HUES64 (cell line): ENCODE measurements around the gene TULP1.

Source experiments
- H3K27ac ChIP-seq: 2 replicates; pipeline ENCODE4 v1.7.0; 2013; ENCODE audit warnings: low read depth, low read length, inconsistent platforms
- H3K27me3 ChIP-seq: 2 replicates; pipeline ENCODE4 v1.6.1; 2013; ENCODE audit warnings: mild to moderate bottlenecking, low read length; ENCODE audit not compliant: insufficient read depth
- H3K36me3 ChIP-seq: 2 replicates; pipeline ENCODE4 v1.6.1; 2013; ENCODE audit warnings: mild to moderate bottlenecking, low read length; ENCODE audit not compliant: insufficient read depth
- H3K4me1 ChIP-seq: 2 replicates; pipeline ENCODE4 v1.6.1; 2013; ENCODE audit warnings: mild to moderate bottlenecking, low read length, moderate library complexity; ENCODE audit not compliant: insufficient read depth
- H3K4me3 ChIP-seq: 2 replicates; pipeline ENCODE4 v1.5.1; 2013; ENCODE audit warnings: mild to moderate bottlenecking, low read length, moderate library complexity
- H3K9ac ChIP-seq: 2 replicates; pipeline ENCODE4 v1.6.1; 2013; ENCODE audit warnings: mild to moderate bottlenecking, low read depth, low read length
- H3K9me3 ChIP-seq: 2 replicates; pipeline ENCODE4 v1.6.1; 2013; ENCODE audit warnings: low read depth, low read length; ENCODE audit not compliant: insufficient read depth
- WGBS: fragments of 150-250, 120-280 bp; methylation state at CpG from one replicate; pipeline ENCODE4 v1.1.7; 2013; ENCODE audit warnings: missing lambda C conversion rate; 5-methylcytosine and 5-hydroxymethylcytosine counted together

Gene TULP1

DNA sequence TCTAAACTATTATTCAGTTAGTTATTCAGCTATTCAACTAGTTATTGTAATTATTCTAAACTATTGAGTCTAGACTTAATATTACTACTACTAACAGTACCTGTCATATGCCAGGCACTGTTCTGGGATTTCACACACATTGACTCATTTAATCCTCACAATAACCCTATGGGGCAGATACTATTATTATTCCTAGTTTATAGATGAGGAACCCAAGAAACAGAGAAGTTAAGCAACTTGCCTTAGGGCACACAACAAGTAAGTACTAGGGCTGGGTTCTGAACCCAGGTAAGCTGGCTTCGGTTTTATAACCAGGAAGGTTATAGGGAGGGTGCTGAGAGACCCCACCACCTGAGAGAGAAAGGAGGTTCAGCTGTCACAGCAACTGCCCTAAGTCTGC, 23.6 kb downstream of the TULP1 start:
- Histone ChIP-seq H3K36me3 (peaks cover 1% of the 10 kb centered on the region), H3K4me1 (peaks cover 77% of the 10 kb centered on the region), H3K9me3 (no peaks in the 10 kb centered on the region), H3K27ac (peak overlapping the region; percentile 52; the same call in 1 of the 2 replicates), H3K27me3 (no peaks in the 10 kb centered on the region), H3K9ac (no peak overlapping the region), H3K4me3 (no peak overlapping the region)
- WGBS: 93% methylated on average over 1 of the region's 1 CpG

DNA sequence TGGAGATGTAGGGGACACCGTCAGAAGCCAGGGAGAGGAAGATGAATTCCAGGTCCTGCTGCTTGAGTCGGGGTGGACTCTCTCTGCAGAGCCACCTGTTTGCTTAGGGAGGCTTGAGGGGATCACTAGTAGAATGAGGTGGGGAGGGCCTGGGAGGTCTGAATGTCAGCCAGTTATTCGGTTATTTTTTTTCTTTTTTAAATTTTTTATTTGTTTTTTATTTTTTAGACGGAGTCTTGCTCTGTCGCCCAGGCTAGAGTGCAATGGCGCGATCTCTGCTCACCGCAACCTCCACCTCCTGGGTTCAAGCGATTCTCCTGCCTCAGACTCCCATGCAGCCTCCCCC, 24.2 kb downstream of the TULP1 start:
- WGBS: 83% methylated on average over 9 of the region's 9 CpGs
- H3K27ac ChIP-seq: peak overlapping the region; percentile 56; the same call in 1 of the 2 replicates
- H3K4me1 ChIP-seq: peaks cover 71% of the 10 kb centered on the region
- H3K9me3 ChIP-seq: no peaks in the 10 kb centered on the region
- no peaks in the 10 kb centered on the region for H3K27me3 ChIP-seq
- no peak overlapping the region for H3K9ac ChIP-seq
- no peak overlapping the region for H3K4me3 ChIP-seq
- peaks cover 5% of the 10 kb centered on the region for H3K36me3 ChIP-seq

DNA sequence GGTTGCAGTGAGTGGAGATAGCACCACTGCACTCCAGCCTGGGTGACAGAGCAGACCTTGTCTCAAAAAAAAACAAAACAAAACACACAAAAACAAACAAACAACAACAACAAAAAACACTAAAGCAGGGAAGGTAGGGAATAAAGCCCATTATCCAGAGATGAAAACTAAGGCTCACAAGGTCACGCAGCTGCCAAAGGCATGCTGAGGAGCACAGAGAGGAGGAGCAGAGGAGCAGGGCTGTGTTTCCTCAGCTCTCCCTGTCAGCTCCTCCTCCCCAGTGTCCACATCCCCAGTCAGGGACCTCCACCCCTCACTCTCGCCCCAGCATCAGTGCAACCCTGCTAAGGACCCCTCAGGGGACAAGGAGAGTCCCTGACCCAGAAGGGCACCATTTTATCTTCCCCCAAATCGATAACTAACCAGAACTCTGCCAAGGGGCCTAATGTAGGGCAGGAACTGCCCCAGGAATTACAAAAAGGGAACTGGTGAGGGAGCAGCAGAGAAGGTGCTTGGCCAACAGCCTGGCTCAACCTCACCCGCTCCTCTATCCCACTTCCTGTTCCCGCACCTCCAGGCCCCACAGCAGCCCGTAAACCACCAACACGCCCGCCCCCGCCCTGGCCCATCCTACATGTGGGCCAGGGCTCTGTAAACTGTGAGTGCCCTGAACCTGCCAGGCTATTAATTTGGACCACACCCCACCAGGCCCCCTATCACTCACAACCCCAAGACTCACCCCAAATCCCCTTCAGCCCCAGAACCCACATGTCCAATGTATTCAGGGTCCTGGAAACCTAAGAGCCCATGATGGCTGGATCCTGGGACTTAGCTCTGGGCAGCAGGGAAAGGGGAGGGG, 24.8 kb downstream of the TULP1 start:
- 73% methylated on average over 9 of the region's 9 CpGs for WGBS
- Histone ChIP-seq H3K27ac (peak overlapping the region; percentile 56), H3K4me3 (no peak overlapping the region)

DNA sequence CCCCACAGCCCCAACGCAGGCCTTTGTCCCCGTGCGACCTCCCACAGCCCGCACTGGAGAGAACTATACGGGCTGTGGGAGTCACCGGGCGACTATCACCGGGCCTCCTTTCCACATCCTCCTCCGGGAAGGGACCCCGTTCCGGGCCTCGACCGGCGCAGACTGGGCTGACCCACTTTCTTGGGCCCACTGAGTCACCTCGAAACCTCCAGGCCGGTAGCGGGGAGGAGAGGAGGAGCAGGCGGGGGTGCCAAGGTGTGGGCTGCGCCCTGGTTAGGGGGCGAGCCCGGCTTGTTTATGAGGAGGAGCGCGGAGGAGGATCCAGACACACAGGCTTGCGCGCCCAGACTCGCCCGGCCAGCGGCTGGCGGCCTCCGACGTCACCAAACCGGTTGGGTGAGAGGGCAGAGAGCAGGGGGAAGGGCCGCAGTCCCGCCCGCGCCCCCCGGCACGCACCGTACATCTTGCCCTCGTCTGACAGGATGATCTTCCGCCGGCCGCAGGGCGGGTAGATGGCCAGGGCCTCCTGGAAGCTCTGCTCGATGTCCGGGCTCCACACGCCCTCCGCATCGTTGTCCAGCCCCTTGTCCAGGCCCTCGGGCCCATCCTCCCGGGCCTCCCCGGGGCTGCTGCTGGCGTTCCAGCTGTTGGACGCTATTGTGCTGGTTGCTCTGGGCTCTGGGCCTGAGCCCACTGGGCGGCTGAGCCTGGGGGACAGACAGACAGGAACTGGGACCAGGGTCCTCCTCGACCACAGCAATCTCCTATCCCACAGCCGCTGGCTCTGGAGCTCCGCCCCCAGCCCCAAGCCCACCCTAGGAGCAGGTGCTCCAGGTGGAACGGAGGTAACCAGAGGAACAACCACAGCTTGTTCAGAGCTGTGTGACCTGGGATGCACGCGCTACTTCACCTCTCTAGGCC, 26.4 kb downstream of the TULP1 start:
- peak overlapping the region; percentile 94 for H3K27ac ChIP-seq
- H3K4me1 ChIP-seq: peaks cover 51% of the 10 kb centered on the region
- peaks cover 17% of the 10 kb centered on the region for H3K36me3 ChIP-seq
- peak overlapping the region; percentile 37 for H3K4me3 ChIP-seq
- WGBS: 81% methylated on average over 61 of the region's 61 CpGs
- no peaks in the 10 kb centered on the region for H3K9me3 ChIP-seq
- H3K9ac ChIP-seq: peak overlapping the region; percentile 82
- no peaks in the 10 kb centered on the region for H3K27me3 ChIP-seq

More for the DNA sequence above, 24.8 kb downstream of the TULP1 start:
- Histone ChIP-seq H3K36me3 (peaks cover 9% of the 10 kb centered on the region), H3K27me3 (no peaks in the 10 kb centered on the region), H3K4me1 (peaks cover 68% of the 10 kb centered on the region), H3K9me3 (no peaks in the 10 kb centered on the region), H3K9ac (0 out of 2 replicates have a peak overlapping the region, but pooled peaks have one; percentile 11)

DNA sequence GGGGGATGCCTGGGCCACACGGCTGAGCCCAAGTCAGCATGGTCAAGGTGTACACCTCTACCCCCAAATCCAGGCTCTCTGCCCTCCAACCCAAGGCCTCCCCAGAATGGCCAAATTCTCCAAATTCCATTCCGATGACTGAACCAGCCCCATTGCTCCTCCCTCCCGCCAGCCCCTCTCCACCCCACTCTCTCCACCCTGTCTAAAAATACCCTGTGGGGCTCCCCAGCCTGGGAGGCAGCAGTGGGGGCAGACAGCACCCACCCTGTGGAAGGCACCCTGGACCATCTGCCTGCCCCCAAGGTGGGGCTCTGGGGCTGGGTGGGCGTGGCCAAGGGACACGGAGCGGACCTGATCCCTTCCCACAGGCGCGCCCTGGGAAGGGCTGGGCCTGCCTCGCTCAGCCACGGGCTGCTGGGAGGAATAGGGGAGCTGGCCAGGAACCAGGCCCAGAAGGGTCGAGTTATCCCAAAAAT, 27.3 kb downstream of the TULP1 start:
- Histone ChIP-seq H3K27me3 (no peaks in the 10 kb centered on the region), H3K9ac (peak overlapping the region; percentile 82), H3K4me3 (peak overlapping the region; percentile 37)

DNA sequence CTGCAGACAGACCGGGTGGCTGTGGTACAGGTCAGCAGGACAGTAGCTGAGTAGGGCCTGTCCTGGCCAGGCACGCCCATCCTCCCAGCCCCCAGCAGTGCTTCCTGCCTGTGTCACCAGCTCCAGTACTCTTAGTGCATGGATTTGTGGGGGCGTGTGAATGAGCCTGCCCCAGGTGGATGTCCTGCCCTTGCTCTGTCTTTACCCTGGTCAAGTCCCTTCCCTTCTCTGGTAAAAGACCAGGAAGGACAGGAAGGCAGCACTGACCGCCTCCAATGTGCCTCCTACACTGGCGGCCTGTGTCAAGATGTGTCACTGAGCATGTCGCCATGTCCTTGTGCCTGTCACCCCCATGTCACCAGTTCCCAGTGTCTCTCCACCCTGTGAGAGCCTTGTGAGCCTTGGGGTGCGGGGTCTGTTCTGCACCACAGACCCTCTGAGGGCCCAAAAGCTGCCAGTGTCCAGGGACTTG, 27.7 kb downstream of the TULP1 start:
- H3K9me3 ChIP-seq: no peaks in the 10 kb centered on the region
- peaks cover 21% of the 10 kb centered on the region for H3K36me3 ChIP-seq
- 81% methylated on average over 7 of the region's 7 CpGs for WGBS
- H3K4me1 ChIP-seq: peaks cover 41% of the 10 kb centered on the region
- peak overlapping the region; percentile 82 for H3K9ac ChIP-seq
- H3K27me3 ChIP-seq: no peaks in the 10 kb centered on the region
- H3K4me3 ChIP-seq: peak overlapping the region; percentile 37
- H3K27ac ChIP-seq: peak overlapping the region; percentile 94

More for the DNA sequence above, 27.3 kb downstream of the TULP1 start:
- peak overlapping the region; percentile 94 for H3K27ac ChIP-seq
- H3K36me3 ChIP-seq: peaks cover 21% of the 10 kb centered on the region
- 32% methylated on average over 11 of the region's 11 CpGs for WGBS
- no peaks in the 10 kb centered on the region for H3K9me3 ChIP-seq
- peaks cover 43% of the 10 kb centered on the region for H3K4me1 ChIP-seq

DNA sequence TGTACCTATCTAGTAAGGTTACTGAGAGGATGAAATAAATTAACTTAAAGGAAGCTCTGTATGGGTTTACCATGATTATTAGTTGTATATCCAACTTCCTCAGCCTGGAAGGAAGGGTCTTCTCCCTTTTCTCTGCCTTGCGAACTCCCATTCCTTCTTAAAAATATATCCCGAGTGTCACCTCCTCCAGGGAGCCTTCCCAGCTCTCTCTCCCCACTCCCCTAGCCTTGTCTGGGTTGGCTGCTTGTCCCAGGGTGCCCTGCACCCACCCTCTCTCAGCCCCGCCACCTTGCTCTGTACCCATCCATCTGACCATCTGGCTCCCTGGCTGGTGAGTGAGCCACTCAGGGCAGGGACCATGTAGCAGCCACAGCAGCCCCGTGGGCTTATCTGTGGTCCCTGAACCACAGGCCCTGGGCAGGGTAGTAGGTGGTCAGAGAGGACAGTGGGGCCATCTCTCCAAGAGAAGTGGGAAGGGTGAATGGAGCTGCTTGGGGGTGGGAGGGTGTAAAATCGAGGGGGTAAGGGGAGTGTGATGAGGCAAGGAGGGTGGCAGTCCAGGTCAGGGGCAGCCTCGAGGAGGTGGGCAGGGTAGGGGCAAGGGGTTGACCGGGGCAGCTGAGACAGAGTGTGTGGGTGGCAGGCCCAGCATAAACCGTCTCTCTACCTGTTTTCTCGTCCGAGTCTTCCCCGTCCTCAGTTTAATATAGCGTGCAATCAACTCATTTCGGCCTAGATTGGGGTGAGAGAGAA, 28.6 kb downstream of the TULP1 start:
- H3K36me3 ChIP-seq: peaks cover 26% of the 10 kb centered on the region
- peaks cover 37% of the 10 kb centered on the region for H3K4me1 ChIP-seq
- H3K4me3 ChIP-seq: no peak overlapping the region
- no peak overlapping the region for H3K9ac ChIP-seq
- 89% methylated on average over 13 of the region's 13 CpGs for WGBS
- H3K27me3 ChIP-seq: no peaks in the 10 kb centered on the region
- H3K27ac ChIP-seq: peak overlapping the region; percentile 94
- H3K9me3 ChIP-seq: no peaks in the 10 kb centered on the region

DNA sequence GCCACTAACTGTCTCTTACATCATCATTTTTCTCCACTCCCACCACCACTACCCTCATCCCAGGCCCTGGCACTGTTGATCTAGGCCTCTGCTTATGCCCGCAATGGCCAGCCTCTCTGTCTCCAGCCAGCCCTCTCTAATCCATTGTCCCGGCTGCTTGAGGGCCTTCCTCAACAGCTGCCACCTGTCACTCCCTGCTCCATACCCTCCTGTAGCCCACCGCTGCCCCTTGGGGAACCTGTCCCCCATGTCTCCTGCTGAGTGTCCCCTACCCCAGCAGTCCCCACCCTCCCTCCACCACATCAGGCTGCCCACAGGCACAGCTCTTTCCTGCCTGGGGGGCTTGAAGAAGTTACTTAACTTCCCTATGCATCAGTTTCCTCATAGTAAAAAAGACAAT, 29.2 kb downstream of the TULP1 start:
- Histone ChIP-seq H3K9me3 (no peaks in the 10 kb centered on the region), H3K4me1 (peaks cover 37% of the 10 kb centered on the region), H3K27ac (no peak overlapping the region), H3K27me3 (no peaks in the 10 kb centered on the region), H3K36me3 (peaks cover 28% of the 10 kb centered on the region), H3K9ac (no peak overlapping the region), H3K4me3 (no peak overlapping the region)
- WGBS: 93% methylated on average over 3 of the region's 3 CpGs

DNA sequence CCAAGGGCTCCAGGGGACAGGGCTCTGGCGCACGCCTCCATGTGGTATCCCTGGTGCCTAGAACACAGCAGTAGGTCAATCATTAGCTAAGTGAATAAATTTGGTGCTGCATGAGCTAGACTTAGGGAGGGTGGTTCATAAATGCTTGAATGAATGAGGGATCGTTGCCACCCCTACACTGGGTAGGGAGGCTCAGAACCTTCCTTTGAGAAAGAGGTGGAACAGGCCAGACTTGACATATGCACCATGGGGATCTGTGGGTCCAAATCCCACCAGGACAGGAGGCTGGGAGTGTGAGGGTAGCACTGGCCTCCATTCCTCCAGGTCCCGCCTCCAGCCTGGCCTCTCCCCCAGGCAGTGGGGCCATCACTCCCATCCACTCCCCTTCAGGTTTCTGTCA, 29.6 kb downstream of the TULP1 start:
- peaks cover 34% of the 10 kb centered on the region for H3K4me1 ChIP-seq
- H3K27ac ChIP-seq: no peak overlapping the region
- no peak overlapping the region for H3K4me3 ChIP-seq
- H3K27me3 ChIP-seq: no peaks in the 10 kb centered on the region
- peaks cover 33% of the 10 kb centered on the region for H3K36me3 ChIP-seq
- no peak overlapping the region for H3K9ac ChIP-seq
- H3K9me3 ChIP-seq: no peaks in the 10 kb centered on the region
- WGBS: 95% methylated on average over 4 of the region's 4 CpGs

DNA sequence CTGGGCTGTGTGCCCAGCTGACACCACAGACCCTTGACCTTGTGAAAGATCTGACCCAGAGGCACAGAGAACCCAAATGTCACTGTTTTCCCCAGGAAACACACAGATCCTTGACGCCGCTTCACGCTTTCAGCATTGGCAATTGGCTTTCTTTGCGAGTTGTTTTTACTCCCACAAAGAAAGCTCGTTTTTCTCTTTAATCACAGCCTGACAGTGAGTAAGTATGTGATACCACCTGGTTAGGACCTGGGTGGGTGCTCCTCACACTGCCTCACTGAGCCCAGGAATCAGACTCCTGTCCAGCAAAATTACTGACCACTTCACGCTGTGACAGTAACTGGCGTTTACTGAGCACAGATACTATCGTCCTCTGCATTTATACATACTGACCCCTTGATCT, 31.5 kb downstream of the TULP1 start:
- Histone ChIP-seq H3K4me3 (no peak overlapping the region), H3K4me1 (peaks cover 17% of the 10 kb centered on the region), H3K36me3 (peaks cover 37% of the 10 kb centered on the region), H3K27me3 (no peaks in the 10 kb centered on the region), H3K9me3 (no peaks in the 10 kb centered on the region), H3K27ac (no peak overlapping the region), H3K9ac (no peak overlapping the region)
- 89% methylated on average over 8 of the region's 8 CpGs for WGBS
